SU-DHL-6 (cell line): ENCODE results near the gene ACSL3.

Source experiments
- H2AFZ ChIP-seq: fragments of 200-600 bp; sonication (generic); 2 replicates; pipeline ENCODE4 v1.6.1; 2014; ENCODE audit warnings: low read depth, mild to moderate bottlenecking, moderate library complexity, mixed read lengths, antibody characterized with exemption, low read length; ENCODE audit not compliant: severe bottlenecking
- H3F3A ChIP-seq: fragments of 200-600 bp; shearing (Covaris generic); 2 replicates; pipeline ENCODE4 v1.6.0; 2016; ENCODE audit warnings: antibody characterized with exemption, mild to moderate bottlenecking; ENCODE audit not compliant: insufficient read depth
- H3K27ac ChIP-seq: fragments of 200-600 bp; sonication (generic); 2 replicates; pipeline ENCODE4 v1.5.1; 2016; ENCODE audit warnings: low read depth, mild to moderate bottlenecking, low read length, moderate library complexity, mixed read lengths
- H3K27me3 ChIP-seq: fragments of 200-600 bp; sonication (generic), shearing (Covaris generic); 2 replicates; pipeline ENCODE4 v1.6.0; 2014; ENCODE audit warnings: mild to moderate bottlenecking, low read length
- H3K36me3 ChIP-seq: fragments of 200-600 bp; sonication (generic); 2 replicates; pipeline ENCODE4 v1.6.1; 2014; ENCODE audit warnings: mild to moderate bottlenecking, low read length, mixed read lengths
- H3K4me2 ChIP-seq: fragments of 300-600, 200-600 bp; shearing (Covaris generic), sonication (generic); 2 replicates; pipeline ENCODE4 v1.6.0; 2014; ENCODE audit warnings: low read length, low read depth, mild to moderate bottlenecking; ENCODE audit not compliant: poor library complexity, severe bottlenecking
- H3K4me3 ChIP-seq: fragments of 200-600 bp; sonication (generic); 2 replicates; pipeline ENCODE4 v1.5.1; 2014; ENCODE audit warnings: antibody characterized with exemption, low read length, mild to moderate bottlenecking, mixed read lengths; ENCODE audit not compliant: insufficient read depth, poor library complexity, severe bottlenecking
- H3K79me2 ChIP-seq: fragments of 200-600 bp; sonication (generic); 2 replicates; pipeline ENCODE4 v1.6.1; 2014; ENCODE audit warnings: mild to moderate bottlenecking, low read length, moderate library complexity; ENCODE audit not compliant: insufficient read depth
- H3K9ac ChIP-seq: fragments of 200-600 bp; sonication (generic); 2 replicates; pipeline ENCODE4 v1.7.0; 2014; ENCODE audit warnings: mild to moderate bottlenecking, low read length
- H3K9me2 ChIP-seq: fragments of 200-600 bp; sonication (generic); replicated peaks from 2 replicates; pipeline ENCODE4 v1.6.1; 2014; ENCODE audit warnings: low read length; ENCODE audit not compliant: insufficient read depth
- H3K9me3 ChIP-seq: fragments of 200-600 bp; sonication (generic); 2 replicates; pipeline ENCODE4 v1.6.1; 2014; ENCODE audit warnings: low read length, mixed read lengths; ENCODE audit not compliant: insufficient read depth
- H4K20me1 ChIP-seq: fragments of 200-600 bp; sonication (generic); 2 replicates; pipeline ENCODE4 v1.6.1; 2014; ENCODE audit warnings: low read depth, mild to moderate bottlenecking, antibody characterized with exemption, low read length, moderate library complexity, mixed read lengths
- EZH2phosphoT487 ChIP-seq: fragments of 200-600 bp; sonication (generic), shearing (Covaris generic); conservative IDR thresholded peaks from 2 replicates; pipeline ENCODE4 v1.6.1; 2018; ENCODE audit warnings: mild to moderate bottlenecking, antibody characterized with exemption, low read length, moderate library complexity, mixed read lengths
- TF ChIP-seq, protein P1 (sequence below): fragments of 200-600 bp; sonication (generic); IDR thresholded peaks from one replicate; pipeline ENCODE4 v1.5.1; 2017; ENCODE audit warnings: antibody characterized with exemption, mild to moderate bottlenecking, low read length, moderate library complexity; ENCODE audit not compliant: insufficient read depth, poor library complexity, severe bottlenecking

ACSL3 gene

DNA sequence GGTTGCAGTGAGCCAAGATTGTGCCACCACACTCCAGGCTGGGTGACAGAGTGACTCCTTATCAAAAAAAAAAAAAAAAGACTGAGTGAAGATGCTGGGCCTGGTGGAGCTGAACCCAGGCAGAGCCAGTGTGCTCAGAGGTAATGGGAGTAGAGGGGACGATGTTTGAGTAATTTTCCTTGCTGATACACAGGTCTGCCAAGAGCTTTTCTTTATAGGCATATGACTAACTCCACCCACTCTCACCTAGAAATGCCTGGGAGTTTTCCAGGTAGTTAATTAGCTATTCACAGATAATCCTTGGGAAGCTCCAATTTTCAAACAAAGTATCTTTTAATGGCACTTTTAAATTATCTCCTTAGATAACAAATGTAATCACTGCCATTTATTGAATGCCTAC lies 33.4 kb upstream of the ACSL3 start:
- H2AFZ ChIP-seq: no peak overlapping the region
- H3K27me3 ChIP-seq: no peaks in the 10 kb centered on the region
- H3K79me2 ChIP-seq: no peaks in the 10 kb centered on the region
- no peak overlapping the region for H3K4me2 ChIP-seq
- no peak overlapping the region for H3K9ac ChIP-seq
- H3K27ac ChIP-seq: no peak overlapping the region
- H3K36me3 ChIP-seq: no peaks in the 10 kb centered on the region
- H3K9me3 ChIP-seq: no peaks in the 10 kb centered on the region
- no peak overlapping the region for H3K4me3 ChIP-seq
- H3K9me2 ChIP-seq: no peaks in the 10 kb centered on the region
- TF ChIP-seq EZH2phosphoT487: no peak
- TF ChIP-seq, protein P1, sequence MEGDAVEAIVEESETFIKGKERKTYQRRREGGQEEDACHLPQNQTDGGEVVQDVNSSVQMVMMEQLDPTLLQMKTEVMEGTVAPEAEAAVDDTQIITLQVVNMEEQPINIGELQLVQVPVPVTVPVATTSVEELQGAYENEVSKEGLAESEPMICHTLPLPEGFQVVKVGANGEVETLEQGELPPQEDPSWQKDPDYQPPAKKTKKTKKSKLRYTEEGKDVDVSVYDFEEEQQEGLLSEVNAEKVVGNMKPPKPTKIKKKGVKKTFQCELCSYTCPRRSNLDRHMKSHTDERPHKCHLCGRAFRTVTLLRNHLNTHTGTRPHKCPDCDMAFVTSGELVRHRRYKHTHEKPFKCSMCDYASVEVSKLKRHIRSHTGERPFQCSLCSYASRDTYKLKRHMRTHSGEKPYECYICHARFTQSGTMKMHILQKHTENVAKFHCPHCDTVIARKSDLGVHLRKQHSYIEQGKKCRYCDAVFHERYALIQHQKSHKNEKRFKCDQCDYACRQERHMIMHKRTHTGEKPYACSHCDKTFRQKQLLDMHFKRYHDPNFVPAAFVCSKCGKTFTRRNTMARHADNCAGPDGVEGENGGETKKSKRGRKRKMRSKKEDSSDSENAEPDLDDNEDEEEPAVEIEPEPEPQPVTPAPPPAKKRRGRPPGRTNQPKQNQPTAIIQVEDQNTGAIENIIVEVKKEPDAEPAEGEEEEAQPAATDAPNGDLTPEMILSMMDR: no peak
- H4K20me1 ChIP-seq: no peaks in the 10 kb centered on the region
- H3F3A ChIP-seq: no peaks in the 10 kb centered on the region

DNA sequence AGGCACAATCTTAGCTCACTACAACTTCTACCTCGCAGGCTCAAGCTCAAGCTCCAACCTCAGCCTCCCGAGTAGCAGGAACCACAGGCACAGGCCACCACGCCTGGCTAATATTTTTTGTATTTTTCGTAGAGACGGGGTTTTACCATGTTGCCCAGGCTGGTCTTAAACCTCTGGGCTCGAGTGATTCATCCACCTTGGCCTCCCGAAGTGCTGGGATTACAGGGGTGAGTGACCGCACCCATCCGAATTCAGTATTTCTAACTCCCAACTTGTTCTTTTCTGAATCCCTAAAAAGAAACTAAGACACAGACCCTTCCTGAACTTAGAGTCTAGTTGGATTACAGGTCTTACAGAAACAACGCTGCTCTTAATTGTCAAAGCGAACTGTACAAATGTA lies 32.3 kb upstream of the ACSL3 start:
- Histone ChIP-seq H3K79me2 (no peaks in the 10 kb centered on the region), H3K36me3 (no peaks in the 10 kb centered on the region), H3K9me2 (no peaks in the 10 kb centered on the region), H4K20me1 (no peaks in the 10 kb centered on the region), H3K27me3 (no peaks in the 10 kb centered on the region), H3K27ac (no peak overlapping the region), H3K4me2 (no peak overlapping the region), H3K4me3 (no peak overlapping the region), H3K9me3 (no peaks in the 10 kb centered on the region), H3F3A (no peaks in the 10 kb centered on the region), H3K9ac (no peak overlapping the region), H2AFZ (no peak overlapping the region)
- TF ChIP-seq, protein P1: no peak
- no peak for TF ChIP-seq EZH2phosphoT487

DNA sequence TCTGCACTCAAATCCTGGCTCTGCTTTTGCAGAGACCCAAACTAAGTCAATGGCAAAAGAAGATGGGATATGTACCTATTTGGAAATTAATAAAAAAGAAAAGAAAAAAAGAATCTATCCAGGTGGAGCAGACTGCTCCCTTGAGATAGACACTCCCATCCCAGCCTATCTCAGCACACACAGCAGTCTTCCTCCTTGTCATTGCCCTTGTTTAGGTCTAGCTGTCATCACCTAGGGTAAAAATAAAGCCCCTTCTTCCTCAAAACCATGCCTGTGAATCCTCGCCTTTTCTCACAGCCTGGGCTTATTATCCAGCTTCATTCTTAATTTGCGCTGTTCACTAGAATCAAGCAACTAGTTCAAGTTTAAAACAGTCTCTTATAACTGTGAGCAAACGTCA lies 30.7 kb upstream of the ACSL3 start:
- TF ChIP-seq EZH2phosphoT487: no peak
- TF ChIP-seq, protein P1: no peak
- Histone ChIP-seq H3K27me3 (no peaks in the 10 kb centered on the region), H3K4me2 (no peak overlapping the region)

More for the DNA sequence above, 30.7 kb upstream of the ACSL3 start:
- H3K9me3 ChIP-seq: no peaks in the 10 kb centered on the region
- no peaks in the 10 kb centered on the region for H3K9me2 ChIP-seq
- H3K4me3 ChIP-seq: no peak overlapping the region
- H3K27ac ChIP-seq: no peak overlapping the region
- H3K79me2 ChIP-seq: no peaks in the 10 kb centered on the region
- H3K9ac ChIP-seq: no peak overlapping the region
- no peak overlapping the region for H2AFZ ChIP-seq
- H3K36me3 ChIP-seq: no peaks in the 10 kb centered on the region
- no peaks in the 10 kb centered on the region for H3F3A ChIP-seq
- no peaks in the 10 kb centered on the region for H4K20me1 ChIP-seq
